Activated CD4-positive, alpha-beta T cell treated with anti-CD3 and anti-CD28 coated beads, Interleukin-2, amount 50 U/mL, for 24 hours (primary cell): Measurements from ENCODE around the gene RNASEL.
"Not testable (repeated sequence)": the region's sequence is repeated elsewhere in the genome, so short reads cannot be mapped to it uniquely, and the experiment has no call there.

ENCODE experiments used
- DNase-seq, 2 donors: peaks; one replicate each; pipeline ENCODE4 v3.0.0-alpha.2; 2020; ENCODE audit warnings: low read depth in 1 of 2, low spot score in 1 of 2

RNASEL gene

DNA sequence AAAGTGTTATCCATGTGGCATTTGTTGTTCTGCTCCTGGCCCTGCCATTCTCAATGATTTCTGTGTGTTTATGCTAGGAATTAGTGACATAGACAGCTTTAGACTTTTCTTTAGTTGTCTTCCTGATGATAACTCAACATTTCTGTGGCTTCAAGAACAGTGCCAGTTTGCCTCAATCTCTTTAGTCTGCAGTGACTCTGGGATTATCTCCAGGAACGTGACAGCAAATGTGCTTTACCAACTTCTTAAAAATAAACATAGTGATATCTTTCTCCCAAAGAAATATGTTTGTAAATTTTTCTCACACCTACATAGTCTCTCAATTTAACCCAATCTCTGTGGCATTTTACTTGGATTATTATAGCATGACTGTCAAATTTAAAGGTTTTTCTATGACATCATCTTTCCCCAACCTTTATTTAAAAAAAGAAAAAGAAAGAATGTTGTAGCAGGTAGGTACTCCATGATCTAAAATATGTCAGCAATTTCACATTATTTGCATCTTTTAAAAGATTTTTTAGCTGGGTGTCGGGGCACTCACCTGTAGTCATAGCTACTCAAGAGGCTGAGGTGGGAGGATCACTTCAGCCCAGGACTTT, 24.6 kb downstream of the RNASEL start:
- no peak for DNase-seq

DNA sequence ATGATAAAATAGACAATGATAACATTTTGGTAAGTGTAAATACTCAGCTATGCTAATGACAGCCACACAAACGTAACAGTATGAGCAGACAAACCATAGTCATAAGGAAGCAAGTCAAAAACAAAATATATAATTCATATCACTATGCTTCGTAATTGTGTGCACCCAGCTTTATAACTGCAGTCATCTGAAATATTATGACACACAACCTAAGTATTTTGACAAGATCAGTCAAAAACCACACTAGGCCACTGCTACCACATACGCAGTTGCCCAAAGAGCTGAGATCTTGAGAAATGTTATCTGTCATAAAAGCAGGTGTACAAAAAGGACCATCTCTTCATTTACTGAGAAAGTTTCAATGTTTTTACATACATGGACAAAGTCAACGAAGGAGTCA, 26.0 kb downstream of the RNASEL start:
- no peak for DNase-seq

DNA sequence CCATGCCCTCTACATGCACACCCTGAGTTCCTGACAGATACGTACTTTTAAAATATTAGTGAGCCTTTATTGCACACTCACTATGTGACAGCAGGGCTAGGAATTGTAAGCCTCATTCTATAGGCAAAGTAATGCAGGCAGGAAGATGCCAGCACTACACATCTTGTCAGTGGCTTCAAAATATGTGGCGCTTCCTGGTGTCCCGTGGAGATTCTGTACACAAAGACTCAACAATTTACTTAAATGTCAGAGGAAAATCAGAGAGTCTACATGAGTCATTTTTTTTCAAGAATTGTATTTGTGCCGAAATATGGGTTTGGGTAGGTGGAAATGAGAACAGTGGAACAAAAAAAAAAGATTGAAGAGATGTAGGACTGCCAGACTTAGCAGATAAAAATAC, 27.6 kb downstream of the RNASEL start:
- DNase-seq: no peak

DNA sequence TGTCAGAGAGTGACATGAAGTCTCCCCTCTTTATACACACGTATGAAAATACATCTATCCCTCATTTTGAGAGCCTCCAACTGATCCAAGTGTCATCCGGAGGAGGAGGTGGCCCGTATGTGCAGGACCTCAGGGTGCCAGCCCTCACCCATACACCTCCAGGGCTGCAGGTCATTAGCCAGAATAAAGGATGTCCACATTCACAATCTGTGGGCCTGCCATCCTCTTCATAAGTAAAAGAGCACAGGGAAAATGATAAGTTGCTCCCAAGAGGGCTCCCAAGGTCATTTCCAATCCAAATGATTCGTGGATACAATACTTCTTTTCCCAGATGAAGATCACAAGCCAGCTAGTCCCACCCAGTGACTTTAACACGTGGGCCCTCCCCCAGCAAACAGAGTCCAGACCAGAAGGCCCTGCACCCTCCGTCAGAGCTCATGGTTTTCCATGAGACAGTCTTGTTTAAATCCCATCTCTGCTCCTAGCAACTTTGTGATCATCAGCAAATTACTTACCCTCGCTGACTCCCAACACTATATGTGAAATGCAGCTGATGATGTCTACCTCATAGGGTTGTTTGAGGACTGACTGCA, 28.6 kb downstream of the RNASEL start:
- DNase-seq: no peak

DNA sequence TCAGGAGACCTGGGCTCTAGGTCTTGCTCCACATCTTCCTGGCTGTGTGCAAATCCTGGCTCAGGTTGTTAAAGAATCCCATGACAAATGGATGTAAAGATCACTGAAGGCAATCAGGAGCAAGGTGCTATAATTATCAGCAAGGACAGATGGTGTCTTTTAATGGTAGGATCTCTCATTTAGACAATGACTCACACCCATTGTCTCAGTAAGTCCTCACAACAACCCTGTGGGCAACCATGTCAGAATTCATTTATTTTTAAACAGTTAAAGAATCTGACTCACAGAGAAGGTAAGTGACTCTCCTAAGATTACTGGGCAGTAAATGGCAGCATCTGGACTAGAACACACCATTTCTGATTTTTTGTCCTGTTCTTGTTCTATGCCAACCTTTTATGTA, 32.8 kb downstream of the RNASEL start:
- DNase-seq: no peak

DNA sequence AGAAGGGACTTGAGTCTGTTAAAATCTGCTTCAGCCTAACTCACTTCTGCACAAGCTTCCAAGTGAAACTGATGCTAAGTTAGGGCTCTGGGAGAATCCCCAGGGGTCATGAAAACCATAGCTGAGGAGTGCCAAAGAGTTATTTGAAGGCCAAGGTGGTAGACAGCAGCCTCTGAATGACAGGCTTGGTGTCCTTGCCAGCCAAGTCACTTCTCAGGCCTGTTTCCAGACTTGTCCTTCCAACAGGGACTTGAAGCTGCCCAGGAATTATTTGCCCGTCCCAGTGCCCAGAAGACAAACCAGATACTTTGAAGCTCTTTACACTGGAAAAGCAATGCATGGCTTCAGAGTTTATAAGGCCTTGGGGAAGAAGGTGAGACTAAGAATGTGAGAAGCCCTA, 33.6 kb downstream of the RNASEL start:
- DNase-seq: no peak

DNA sequence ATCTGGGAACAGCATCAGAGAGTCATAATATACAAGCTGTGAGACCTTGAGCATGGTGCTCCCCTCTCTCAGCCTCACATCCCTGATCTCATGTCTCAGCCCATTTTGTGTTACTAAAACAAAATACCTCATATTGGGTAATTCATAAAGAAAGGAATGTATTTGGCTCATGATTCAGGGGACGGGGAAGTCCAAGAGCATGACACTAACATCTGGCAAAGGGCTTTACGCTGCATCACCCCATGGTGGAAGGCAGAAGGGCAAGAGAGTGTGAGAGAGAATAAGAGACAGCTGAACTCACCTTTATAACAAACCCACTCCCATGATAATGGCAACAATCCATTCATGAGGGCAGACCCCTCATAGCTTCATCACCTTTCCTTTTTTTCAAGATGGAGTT, 36.5 kb downstream of the RNASEL start:
- DNase-seq: no peak

DNA sequence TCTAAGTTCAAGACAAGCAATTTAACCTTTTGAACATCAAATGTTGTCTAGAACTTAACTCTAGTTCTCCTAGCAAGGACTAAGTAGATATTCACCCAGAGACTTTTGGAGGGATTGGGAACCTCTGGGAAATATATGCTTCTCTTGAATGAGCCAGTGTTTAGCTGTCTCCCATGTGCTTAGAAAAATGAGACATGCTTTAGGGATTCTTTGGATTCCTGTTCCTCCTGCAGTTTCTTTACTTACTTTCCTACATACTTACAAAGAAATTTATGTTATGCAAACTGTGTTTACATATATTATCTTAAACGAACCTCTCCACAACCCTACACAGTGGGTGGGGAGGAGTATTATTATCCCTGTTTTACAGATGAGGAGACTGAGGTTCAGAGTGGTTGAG, 39.2 kb downstream of the RNASEL start:
- DNase-seq: no peak

DNA sequence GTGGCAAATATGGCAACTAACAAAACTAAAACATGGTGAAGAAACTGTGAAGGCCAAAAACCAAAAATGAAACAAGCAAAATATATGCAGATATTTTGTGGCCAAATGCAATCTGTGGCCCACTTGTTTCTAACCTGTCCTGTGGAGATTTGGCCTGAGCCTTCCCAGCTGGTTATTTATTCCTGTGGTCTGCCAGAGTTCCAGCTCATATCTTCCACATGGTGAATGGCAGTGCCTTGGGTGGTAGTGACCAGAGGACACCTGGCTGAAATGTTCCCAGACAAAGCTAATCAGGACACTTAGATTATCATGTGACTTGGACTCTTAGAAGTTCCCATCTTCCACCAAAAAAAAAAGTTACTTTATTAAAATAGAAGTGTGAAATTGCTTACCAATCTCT, 39.7 kb downstream of the RNASEL start:
- no peak for DNase-seq

DNA sequence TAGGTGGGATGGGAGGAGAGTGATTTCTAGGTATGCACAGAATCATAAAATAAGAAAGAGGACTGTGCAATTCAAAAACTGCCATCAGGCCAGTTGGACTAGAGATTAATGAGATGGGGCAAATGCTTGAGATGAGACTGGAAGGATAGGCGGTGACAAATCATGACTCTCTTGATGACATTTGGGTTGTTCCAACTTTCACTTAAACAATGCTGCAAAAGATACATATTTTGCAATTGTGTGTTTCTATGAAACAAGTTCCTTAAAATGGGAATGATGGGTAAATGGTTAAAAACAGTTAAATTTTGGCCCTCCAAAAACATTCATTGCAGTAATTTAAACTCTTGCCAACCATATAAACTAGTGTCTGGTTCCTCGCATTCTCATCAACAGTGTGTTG, 55.2 kb downstream of the RNASEL start:
- no peak for DNase-seq

DNA sequence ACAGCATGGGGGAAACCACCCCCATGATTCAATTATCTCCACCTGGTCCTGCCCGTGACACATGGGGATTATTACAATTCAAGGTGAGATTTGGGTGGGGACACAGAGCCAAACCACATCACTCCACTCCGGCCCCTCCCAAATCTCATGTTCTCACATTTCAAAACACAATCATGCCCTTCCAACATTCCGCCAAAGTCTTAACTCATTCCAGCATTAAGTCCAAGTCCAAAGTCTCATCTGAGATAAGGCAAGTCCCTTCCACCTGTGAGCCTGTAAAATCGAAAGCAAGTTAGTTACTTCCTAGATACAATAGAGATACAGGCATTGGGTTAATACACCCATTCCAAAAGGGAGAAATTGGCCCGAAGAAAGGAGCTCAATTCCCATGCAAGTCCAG, 60.9 kb downstream of the RNASEL start:
- not testable (repeated sequence) for DNase-seq

DNA sequence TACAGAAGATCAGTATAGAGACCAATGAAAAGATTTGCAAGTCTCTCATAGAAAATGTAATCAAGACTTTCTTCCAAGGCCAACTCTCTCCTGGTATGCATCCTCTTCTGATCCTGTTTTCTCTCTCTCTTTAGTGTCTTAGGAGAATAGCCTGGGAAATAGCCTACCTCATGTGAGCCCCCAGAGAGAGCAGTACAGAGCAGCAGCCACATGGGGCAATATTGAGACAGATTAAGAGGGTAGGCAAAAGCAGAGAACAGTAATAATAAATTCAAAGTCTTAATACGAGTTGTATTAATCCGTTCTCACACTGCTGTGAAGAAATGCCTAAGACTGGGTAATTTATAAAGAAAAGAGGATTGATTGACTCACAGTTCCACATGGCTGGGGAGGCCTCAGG, 61.4 kb downstream of the RNASEL start:
- no peak for DNase-seq

DNA sequence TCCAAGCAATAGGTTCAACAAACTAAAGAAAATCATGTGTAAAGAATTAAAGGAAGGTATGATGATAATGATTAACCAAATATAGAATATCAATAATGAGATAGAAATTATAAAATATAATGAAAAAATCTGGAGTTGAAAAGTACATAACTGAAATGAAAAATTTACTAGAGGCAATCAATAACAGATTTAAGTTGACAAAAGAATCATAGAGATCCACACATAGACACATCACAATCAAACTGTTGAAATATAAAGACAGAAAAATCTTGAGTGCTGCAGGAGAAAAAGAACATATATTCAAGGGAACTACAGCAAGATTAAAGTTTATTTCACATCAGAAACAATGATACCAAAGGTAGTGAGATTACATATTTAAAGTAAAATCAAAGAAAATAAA, 63.7 kb downstream of the RNASEL start:
- no peak for DNase-seq
